ENCODE results near the gene NUTM1. TPM values are rescaled to one million over a fixed set of nuclear protein-coding genes. Genes with fewer than 3 reads are reported as not detected.

NUTM1 gene, protein sequence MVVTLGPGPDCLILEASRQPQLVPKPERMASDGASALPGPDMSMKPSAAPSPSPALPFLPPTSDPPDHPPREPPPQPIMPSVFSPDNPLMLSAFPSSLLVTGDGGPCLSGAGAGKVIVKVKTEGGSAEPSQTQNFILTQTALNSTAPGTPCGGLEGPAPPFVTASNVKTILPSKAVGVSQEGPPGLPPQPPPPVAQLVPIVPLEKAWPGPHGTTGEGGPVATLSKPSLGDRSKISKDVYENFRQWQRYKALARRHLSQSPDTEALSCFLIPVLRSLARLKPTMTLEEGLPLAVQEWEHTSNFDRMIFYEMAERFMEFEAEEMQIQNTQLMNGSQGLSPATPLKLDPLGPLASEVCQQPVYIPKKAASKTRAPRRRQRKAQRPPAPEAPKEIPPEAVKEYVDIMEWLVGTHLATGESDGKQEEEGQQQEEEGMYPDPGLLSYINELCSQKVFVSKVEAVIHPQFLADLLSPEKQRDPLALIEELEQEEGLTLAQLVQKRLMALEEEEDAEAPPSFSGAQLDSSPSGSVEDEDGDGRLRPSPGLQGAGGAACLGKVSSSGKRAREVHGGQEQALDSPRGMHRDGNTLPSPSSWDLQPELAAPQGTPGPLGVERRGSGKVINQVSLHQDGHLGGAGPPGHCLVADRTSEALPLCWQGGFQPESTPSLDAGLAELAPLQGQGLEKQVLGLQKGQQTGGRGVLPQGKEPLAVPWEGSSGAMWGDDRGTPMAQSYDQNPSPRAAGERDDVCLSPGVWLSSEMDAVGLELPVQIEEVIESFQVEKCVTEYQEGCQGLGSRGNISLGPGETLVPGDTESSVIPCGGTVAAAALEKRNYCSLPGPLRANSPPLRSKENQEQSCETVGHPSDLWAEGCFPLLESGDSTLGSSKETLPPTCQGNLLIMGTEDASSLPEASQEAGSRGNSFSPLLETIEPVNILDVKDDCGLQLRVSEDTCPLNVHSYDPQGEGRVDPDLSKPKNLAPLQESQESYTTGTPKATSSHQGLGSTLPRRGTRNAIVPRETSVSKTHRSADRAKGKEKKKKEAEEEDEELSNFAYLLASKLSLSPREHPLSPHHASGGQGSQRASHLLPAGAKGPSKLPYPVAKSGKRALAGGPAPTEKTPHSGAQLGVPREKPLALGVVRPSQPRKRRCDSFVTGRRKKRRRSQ
- total RNA-seq (not detected), polyA plus RNA-seq (ENCODE audit: insufficient read length in 6 of 6) (under 1 TPM in 3 of 6 donors, not detected in 3; 0.04 to 0.06 (median 0.04) TPM)
- long read RNA-seq, donor 1, partial matches to known transcripts = 115 of 127 reads
- long read RNA-seq, donor 1, other reads (novel, unspliced or antisense) = 12 of 127 reads
- long read RNA-seq, donor 2 = 0 reads
- long read RNA-seq, donor 3 = 0 reads
- long read RNA-seq, donor 4 = 0 reads
- long read RNA-seq, donor 5 = 0 reads
- long read RNA-seq, donor 6 = 0 reads
- long read RNA-seq, donor 7 = 0 reads
- long read RNA-seq, donor 8 = 0 reads
- long read RNA-seq, donor 9 = 0 reads
- long read RNA-seq, donor 10 = 0 reads
- long read RNA-seq, donor 11 = 0 reads
- long read RNA-seq, donor 12 = 0 reads

DNA sequence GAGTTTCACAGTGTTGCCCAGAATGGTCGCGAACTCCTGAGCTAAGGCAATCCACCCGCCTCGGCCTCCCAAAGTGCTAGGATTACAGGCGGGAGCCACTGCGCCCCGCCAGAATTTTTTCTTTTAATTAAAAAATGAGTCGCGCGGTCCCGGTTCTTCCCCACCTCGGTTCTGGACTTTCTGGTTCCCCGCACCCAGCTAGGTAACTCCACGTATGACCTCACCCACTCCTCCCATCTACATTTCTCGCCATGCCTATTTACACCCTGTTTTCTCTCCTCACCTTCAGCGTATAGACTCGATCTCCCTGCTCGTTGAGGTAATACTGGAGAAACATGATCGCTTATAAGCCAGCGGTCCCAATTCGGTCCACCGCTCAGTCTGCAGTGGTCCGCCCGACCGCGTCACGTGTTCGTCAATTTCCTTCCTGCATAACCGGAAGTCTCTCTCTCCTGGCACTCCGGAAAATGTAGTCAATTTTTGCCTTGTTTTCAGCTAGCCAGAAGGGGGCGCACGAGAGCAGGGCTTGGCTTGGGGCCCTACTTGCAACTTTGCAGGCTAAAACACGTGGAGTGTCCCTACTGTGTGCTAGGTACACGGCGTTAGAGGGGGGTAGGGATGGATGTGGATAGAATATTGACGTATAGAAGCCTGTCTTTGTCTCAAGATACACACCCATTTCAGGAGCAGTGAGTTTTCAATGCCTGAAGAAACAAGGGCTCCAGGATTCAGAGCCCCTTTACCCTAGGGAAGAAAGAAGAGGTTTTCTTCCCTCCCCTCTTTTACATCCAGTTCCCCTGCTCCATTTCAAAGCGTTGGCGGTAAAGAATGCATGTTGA lies at the start of gene NUTM1, which contains the start of gene NOP10:
Gene NUTM1, plus strand, starts transcription at position 579 of the 839 bp plus-strand sequence. CDS start 382 bp downstream, outside the sequence.
Gene NOP10, minus strand, starts transcription at position 400 of the 839 bp plus-strand sequence. Its CDS starts 63 bp downstream, at position 337.
- TF ChIP-seq, protein P1, sequence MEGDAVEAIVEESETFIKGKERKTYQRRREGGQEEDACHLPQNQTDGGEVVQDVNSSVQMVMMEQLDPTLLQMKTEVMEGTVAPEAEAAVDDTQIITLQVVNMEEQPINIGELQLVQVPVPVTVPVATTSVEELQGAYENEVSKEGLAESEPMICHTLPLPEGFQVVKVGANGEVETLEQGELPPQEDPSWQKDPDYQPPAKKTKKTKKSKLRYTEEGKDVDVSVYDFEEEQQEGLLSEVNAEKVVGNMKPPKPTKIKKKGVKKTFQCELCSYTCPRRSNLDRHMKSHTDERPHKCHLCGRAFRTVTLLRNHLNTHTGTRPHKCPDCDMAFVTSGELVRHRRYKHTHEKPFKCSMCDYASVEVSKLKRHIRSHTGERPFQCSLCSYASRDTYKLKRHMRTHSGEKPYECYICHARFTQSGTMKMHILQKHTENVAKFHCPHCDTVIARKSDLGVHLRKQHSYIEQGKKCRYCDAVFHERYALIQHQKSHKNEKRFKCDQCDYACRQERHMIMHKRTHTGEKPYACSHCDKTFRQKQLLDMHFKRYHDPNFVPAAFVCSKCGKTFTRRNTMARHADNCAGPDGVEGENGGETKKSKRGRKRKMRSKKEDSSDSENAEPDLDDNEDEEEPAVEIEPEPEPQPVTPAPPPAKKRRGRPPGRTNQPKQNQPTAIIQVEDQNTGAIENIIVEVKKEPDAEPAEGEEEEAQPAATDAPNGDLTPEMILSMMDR (IDR thresholded peaks at IDR 0.05) = peak; percentile 89 to 94
- ATAC-seq (peak; percentile 98), DNase-seq (peak; percentile 86 to 94 (median 92))
- intact Hi-C loops (cut with DNase I) = no loop called here
- Histone ChIP-seq H3K27ac (peak within 1 kb of the TSS; percentile 88 to 94), H3K9me3 (no peaks in the 10 kb centered on the region), H3K27me3 (no peaks in the 10 kb centered on the region), H3K36me3 (peaks cover 0 to 35% of the 10 kb centered on the region in 2 donors), H3K4me1 (peaks cover 5 to 41% of the 10 kb centered on the region in 2 donors), H3K4me3 (peak within 1 kb of the TSS; percentile 60 to 66)

DNA sequence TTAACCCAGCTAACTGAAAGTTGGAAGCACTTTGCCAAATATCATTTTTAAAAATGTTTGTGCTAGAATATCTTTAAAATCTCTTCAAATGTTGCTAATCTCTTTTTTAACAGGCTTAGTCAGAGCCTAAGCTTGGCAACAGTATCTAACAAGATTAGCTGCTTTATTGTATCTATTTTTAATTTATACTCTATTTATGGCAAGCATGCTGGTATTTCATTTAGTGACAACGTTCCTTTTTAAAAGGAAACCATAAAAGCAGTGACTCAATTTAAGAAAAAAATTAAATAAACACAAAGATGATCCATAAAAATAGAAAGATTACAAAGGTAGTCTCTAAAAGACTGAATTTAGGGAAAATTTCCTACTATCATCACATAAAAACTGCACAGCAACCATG lies 46.1 kb upstream of the NUTM1 start:
- Histone ChIP-seq H3K27me3 (no peaks in the 10 kb centered on the region), H3K4me3 (no peak overlapping the region), H3K4me1 (peaks cover 0 to 9% of the 10 kb centered on the region in 2 donors), H3K9me3 (no peaks in the 10 kb centered on the region), H3K36me3 (peaks cover 0 to 12% of the 10 kb centered on the region in 2 donors), H3K27ac (no peak overlapping the region)
- ATAC-seq = no peak
- no peak for DNase-seq
- TF ChIP-seq, protein P1 (IDR thresholded peaks at IDR 0.05) = no peak
- intact Hi-C loops (cut with DNase I) = no loop called here

DNA sequence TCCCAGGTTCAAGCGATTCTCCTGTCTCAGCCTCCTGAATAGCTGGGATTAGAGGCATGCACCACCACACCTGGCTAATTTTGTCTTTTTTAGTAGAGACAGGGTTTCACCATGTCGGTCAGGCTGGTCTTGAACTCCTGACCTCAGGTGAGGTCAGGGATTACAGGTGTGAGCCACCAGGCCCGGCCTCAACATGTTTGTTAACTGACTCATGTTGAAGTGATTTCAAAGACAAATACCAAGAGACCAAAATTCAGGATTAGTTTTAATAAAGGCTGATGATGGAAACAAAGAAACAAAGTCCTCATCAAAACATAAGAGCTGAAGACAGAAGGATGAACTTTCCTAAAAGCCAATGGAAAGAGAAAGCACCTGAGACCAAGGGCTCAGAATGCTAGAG lies 42.1 kb upstream of the NUTM1 start:
- DNase-seq = no peak
- H3K9me3 ChIP-seq = no peaks in the 10 kb centered on the region
- H3K27me3 ChIP-seq = no peaks in the 10 kb centered on the region
- H3K4me3 ChIP-seq = no peak overlapping the region
- peaks cover 0 to 9% of the 10 kb centered on the region in 2 donors for H3K4me1 ChIP-seq
- H3K27ac ChIP-seq = no peak overlapping the region
- no peak for ATAC-seq
- TF ChIP-seq, protein P1 (IDR thresholded peaks at IDR 0.05) = no peak
- no peaks in the 10 kb centered on the region for H3K36me3 ChIP-seq
- intact Hi-C loops (cut with DNase I) = no loop called here

DNA sequence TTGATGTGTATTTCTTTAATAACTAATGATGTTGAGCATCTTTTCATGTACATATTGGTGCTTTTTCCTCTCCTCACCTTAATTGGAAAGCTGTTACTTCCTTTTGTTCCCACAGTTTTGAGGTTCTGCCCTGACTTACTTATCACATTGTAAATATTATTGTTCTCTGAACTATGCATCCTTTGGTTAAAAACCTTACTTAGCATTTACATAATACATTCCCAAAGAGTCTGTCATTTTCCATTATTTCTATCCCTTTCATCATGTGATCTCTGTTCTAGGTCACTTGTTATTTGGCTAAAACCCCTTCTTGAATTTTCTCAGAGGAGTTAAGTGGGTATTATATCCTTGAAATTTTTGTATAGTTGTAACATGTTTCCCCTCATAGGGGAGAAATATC lies 38.5 kb upstream of the NUTM1 start:
- Histone ChIP-seq H3K27me3 (no peaks in the 10 kb centered on the region), H3K4me3 (no peak overlapping the region), H3K9me3 (no peaks in the 10 kb centered on the region), H3K27ac (no peak overlapping the region), H3K4me1 (no peaks in the 10 kb centered on the region), H3K36me3 (no peaks in the 10 kb centered on the region)
- ATAC-seq (no peak), DNase-seq (no peak)
- intact Hi-C loops (cut with DNase I) = no loop called here
- TF ChIP-seq, protein P1 (IDR thresholded peaks at IDR 0.05) = no peak
